DMS153 treated with DMSO at 0.1 percent for 48 hours (cell line): ENCODE results near the gene RLBP1.

Experiments used
- DNase-seq: peaks from one replicate; lab custom pipeline; 2025; ENCODE audit not compliant: unreplicated experiment; lab: John Stamatoyannopoulos, UW

RLBP1 gene

GRCh38 chr15:89206908-89207331, 14.5 kb downstream of the RLBP1 start:
- DNase-seq, result peak; percentile 1

GRCh38 chr15:89205991-89206585, 15.3 kb downstream of the RLBP1 start:
- DNase-seq, result no peak

GRCh38 chr15:89203705-89204273, 17.6 kb downstream of the RLBP1 start:
- no peak for DNase-seq

GRCh38 chr15:89201465-89202005, 19.8 kb downstream of the RLBP1 start:
- no peak for DNase-seq

GRCh38 chr15:89200182-89200581, 21.2 kb downstream of the RLBP1 start:
- no peak for DNase-seq

GRCh38 chr15:89199746-89200145, 21.6 kb downstream of the RLBP1 start:
- DNase-seq, result no peak

GRCh38 chr15:89198934-89199333, 22.4 kb downstream of the RLBP1 start:
- DNase-seq, result no peak

GRCh38 chr15:89198196-89198595, 23.2 kb downstream of the RLBP1 start:
- DNase-seq, result no peak

- peak; percentile 17 for DNase-seq
Observed at GRCh38 chr15:89197503-89197971, 23.8 kb downstream of the RLBP1 start.

GRCh38 chr15:89196994-89197393, 24.4 kb downstream of the RLBP1 start:
- no peak for DNase-seq

GRCh38 chr15:89196241-89196640, 25.1 kb downstream of the RLBP1 start:
- DNase-seq, result no peak

- no peak for DNase-seq
Observed at GRCh38 chr15:89195836-89196235, 25.5 kb downstream of the RLBP1 start.

GRCh38 chr15:89194608-89195007, 26.8 kb downstream of the RLBP1 start:
- no peak for DNase-seq

- DNase-seq, result no peak
Observed at GRCh38 chr15:89192766-89193165, 28.6 kb downstream of the RLBP1 start.

- DNase-seq, result no peak
Observed at GRCh38 chr15:89192136-89192535, 29.2 kb downstream of the RLBP1 start.

- no peak for DNase-seq
Observed at GRCh38 chr15:89187986-89188514, 33.3 kb downstream of the RLBP1 start.

- DNase-seq, result no peak
Observed at GRCh38 chr15:89187301-89187985, 33.9 kb downstream of the RLBP1 start.

- no peak for DNase-seq
Observed at GRCh38 chr15:89186803-89187202, 34.6 kb downstream of the RLBP1 start.

GRCh38 chr15:89184886-89185526, 36.4 kb downstream of the RLBP1 start:
- DNase-seq, result no peak

GRCh38 chr15:89184357-89184756, 37.0 kb downstream of the RLBP1 start:
- DNase-seq, result no peak
